Nephron progenitor cell (in vitro differentiated cells): ENCODE results near the gene PEG3.
"Not testable (repeated sequence)": the region's sequence is repeated elsewhere in the genome, so short reads cannot be mapped to it uniquely, and the experiment has no call there.

Experiments
- DNase-seq: peaks from one replicate; pipeline ENCODE4 v3.0.0; 2021
- H3K27ac Mint-ChIP-seq: 2 replicates; pipeline ENCODE4 v1.8.0; 2021; ENCODE audit warnings: mild to moderate bottlenecking, moderate library complexity, mixed read lengths
- H3K27me3 Mint-ChIP-seq: 2 replicates; pipeline ENCODE4 v1.8.0; 2021; ENCODE audit warnings: mild to moderate bottlenecking, low read depth, mixed read lengths; ENCODE audit not compliant: poor library complexity
- H3K36me3 Mint-ChIP-seq: 2 replicates; pipeline ENCODE4 v1.8.0; 2021; ENCODE audit warnings: low read depth, mixed read lengths
- H3K4me1 Mint-ChIP-seq: 2 replicates; pipeline ENCODE4 v1.8.0; 2021; ENCODE audit warnings: mixed read lengths
- H3K4me3 Mint-ChIP-seq: 2 replicates; pipeline ENCODE4 v1.8.0; 2021; ENCODE audit warnings: mild to moderate bottlenecking, moderate library complexity, mixed read lengths
- H3K9me3 Mint-ChIP-seq: 2 replicates; pipeline ENCODE4 v1.8.0; 2021; ENCODE audit warnings: mild to moderate bottlenecking, moderate library complexity, mixed read lengths
- TF ChIP-seq, protein P1 (sequence below): fragments of 200-600 bp; sonication (generic); IDR thresholded peaks from 2 replicates; pipeline ENCODE4 v1.5.0; 2021; ENCODE audit warnings: antibody characterized with exemption

PEG3 gene

GRCh38 chr19:56864443-56865125, 24.1 kb upstream of the PEG3 start:
- Mint-ChIP-seq H3K27me3 (no peaks in the 10 kb centered on the region), H3K4me1 (no peaks in the 10 kb centered on the region), H3K4me3 (no peak overlapping the region), H3K27ac (no peak overlapping the region), H3K36me3 (no peaks in the 10 kb centered on the region), H3K9me3 (peaks cover 82% of the 10 kb centered on the region)
- TF ChIP-seq, protein P1, sequence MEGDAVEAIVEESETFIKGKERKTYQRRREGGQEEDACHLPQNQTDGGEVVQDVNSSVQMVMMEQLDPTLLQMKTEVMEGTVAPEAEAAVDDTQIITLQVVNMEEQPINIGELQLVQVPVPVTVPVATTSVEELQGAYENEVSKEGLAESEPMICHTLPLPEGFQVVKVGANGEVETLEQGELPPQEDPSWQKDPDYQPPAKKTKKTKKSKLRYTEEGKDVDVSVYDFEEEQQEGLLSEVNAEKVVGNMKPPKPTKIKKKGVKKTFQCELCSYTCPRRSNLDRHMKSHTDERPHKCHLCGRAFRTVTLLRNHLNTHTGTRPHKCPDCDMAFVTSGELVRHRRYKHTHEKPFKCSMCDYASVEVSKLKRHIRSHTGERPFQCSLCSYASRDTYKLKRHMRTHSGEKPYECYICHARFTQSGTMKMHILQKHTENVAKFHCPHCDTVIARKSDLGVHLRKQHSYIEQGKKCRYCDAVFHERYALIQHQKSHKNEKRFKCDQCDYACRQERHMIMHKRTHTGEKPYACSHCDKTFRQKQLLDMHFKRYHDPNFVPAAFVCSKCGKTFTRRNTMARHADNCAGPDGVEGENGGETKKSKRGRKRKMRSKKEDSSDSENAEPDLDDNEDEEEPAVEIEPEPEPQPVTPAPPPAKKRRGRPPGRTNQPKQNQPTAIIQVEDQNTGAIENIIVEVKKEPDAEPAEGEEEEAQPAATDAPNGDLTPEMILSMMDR: no peak
- no peak for DNase-seq

GRCh38 chr19:56862741-56863140, 22.2 kb upstream of the PEG3 start:
- H3K36me3 Mint-ChIP-seq: no peaks in the 10 kb centered on the region
- DNase-seq: no peak
- no peaks in the 10 kb centered on the region for H3K27me3 Mint-ChIP-seq
- no peaks in the 10 kb centered on the region for H3K4me1 Mint-ChIP-seq
- TF ChIP-seq, protein P1: no peak
- peaks cover 79% of the 10 kb centered on the region for H3K9me3 Mint-ChIP-seq
- no peak overlapping the region for H3K27ac Mint-ChIP-seq
- no peak overlapping the region for H3K4me3 Mint-ChIP-seq

- peaks cover 82% of the 10 kb centered on the region for H3K9me3 Mint-ChIP-seq
- H3K27me3 Mint-ChIP-seq, DNase-seq, H3K36me3 Mint-ChIP-seq, H3K4me1 Mint-ChIP-seq, H3K4me3 Mint-ChIP-seq, H3K27ac Mint-ChIP-seq: not testable (repeated sequence)
Measured at GRCh38 chr19:56860409-56860808, 19.9 kb upstream of the PEG3 start.

- no peaks in the 10 kb centered on the region for H3K36me3 Mint-ChIP-seq
- no peak overlapping the region for H3K27ac Mint-ChIP-seq
- no peak for DNase-seq
- no peak overlapping the region for H3K4me3 Mint-ChIP-seq
- peaks cover 82% of the 10 kb centered on the region for H3K9me3 Mint-ChIP-seq
- H3K27me3 Mint-ChIP-seq: no peaks in the 10 kb centered on the region
- TF ChIP-seq, protein P1: no peak
- no peaks in the 10 kb centered on the region for H3K4me1 Mint-ChIP-seq
Measured at GRCh38 chr19:56858026-56858425, 17.5 kb upstream of the PEG3 start.

- Mint-ChIP-seq H3K9me3 (peaks cover 83% of the 10 kb centered on the region), H3K4me3 (no peak overlapping the region), H3K27me3 (no peaks in the 10 kb centered on the region), H3K27ac (no peak overlapping the region), H3K36me3 (no peaks in the 10 kb centered on the region), H3K4me1 (no peaks in the 10 kb centered on the region)
- DNase-seq: no peak
- TF ChIP-seq, protein P1: no peak
Measured at GRCh38 chr19:56856822-56857221, 16.3 kb upstream of the PEG3 start.

DNA sequence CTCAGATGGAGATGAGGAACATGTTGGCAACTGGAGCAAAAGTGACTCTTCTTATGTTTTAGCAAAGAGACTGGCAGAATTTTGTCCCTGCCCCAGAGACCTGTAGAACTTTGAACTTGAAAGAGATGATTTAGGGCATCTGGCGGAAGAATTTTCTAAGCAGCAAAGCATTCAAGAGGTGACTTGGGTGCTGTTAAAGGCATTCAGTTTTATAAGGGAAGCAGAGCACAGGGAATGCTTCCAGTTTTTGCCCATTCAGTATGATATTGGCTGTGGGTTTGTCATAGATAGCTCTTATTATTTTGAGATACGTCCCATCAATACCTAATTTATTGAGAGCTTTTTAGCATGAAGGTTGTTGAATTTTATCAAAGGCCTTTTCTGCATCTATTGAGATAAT, 11.8 kb upstream of the PEG3 start:
- H3K4me3 Mint-ChIP-seq, H3K27me3 Mint-ChIP-seq, H3K4me1 Mint-ChIP-seq, H3K27ac Mint-ChIP-seq, H3K36me3 Mint-ChIP-seq, DNase-seq: not testable (repeated sequence)
- H3K9me3 Mint-ChIP-seq: peaks cover 90% of the 10 kb centered on the region

GRCh38 chr19:56848166-56848565, 7.6 kb upstream of the PEG3 start:
- H3K4me3 Mint-ChIP-seq: no peak overlapping the region
- no peaks in the 10 kb centered on the region for H3K4me1 Mint-ChIP-seq
- no peaks in the 10 kb centered on the region for H3K36me3 Mint-ChIP-seq
- peaks cover 70% of the 10 kb centered on the region for H3K9me3 Mint-ChIP-seq
- H3K27me3 Mint-ChIP-seq: no peaks in the 10 kb centered on the region
- no peak overlapping the region for H3K27ac Mint-ChIP-seq
- TF ChIP-seq, protein P1: no peak
- no peak for DNase-seq
